Smooth muscle cell (in vitro differentiated cells): ENCODE results near the gene ATP6V0C. TPM values are rescaled to one million over a fixed set of nuclear protein-coding genes. Genes with fewer than 3 reads are reported as not detected.

Experiments used
- DNase-seq: peaks from one replicate; lab custom pipeline; 2025; ENCODE audit not compliant: unreplicated experiment; lab: John Stamatoyannopoulos, UW
- H2AFZ ChIP-seq: fragments of 200-600 bp; sonication (generic); 2 replicates; pipeline ENCODE4 v1.6.0; 2016; ENCODE audit warnings: antibody characterized with exemption, low read depth, mild to moderate bottlenecking
- H3F3A ChIP-seq: fragments of 200-600 bp; sonication (generic); 2 replicates; pipeline ENCODE4 v1.6.0; 2017; ENCODE audit warnings: antibody characterized with exemption, low read depth
- H3K27ac ChIP-seq: fragments of 200-600 bp; sonication (generic); 2 replicates; pipeline ENCODE4 v1.5.1; 2016; ENCODE audit warnings: low read depth, mild to moderate bottlenecking
- H3K27me3 ChIP-seq: fragments of 200-600 bp; sonication (generic); 2 replicates; pipeline ENCODE4 v1.6.1; 2016; ENCODE audit warnings: low read depth, mild to moderate bottlenecking
- H3K36me3 ChIP-seq: fragments of 200-600 bp; sonication (generic); 2 replicates; pipeline ENCODE4 v1.5.1; 2016; ENCODE audit warnings: low read depth
- H3K4me1 ChIP-seq: fragments of 200-600 bp; sonication (generic); 2 replicates; pipeline ENCODE4 v1.5.1; 2016; ENCODE audit warnings: low read depth
- H3K4me2 ChIP-seq: fragments of 200-600 bp; sonication (generic); 2 replicates; pipeline ENCODE4 v1.6.0; 2016; ENCODE audit warnings: mild to moderate bottlenecking
- H3K4me3 ChIP-seq: fragments of 200-600 bp; sonication (generic); 2 replicates; pipeline ENCODE4 v1.5.1; 2016; ENCODE audit warnings: mild to moderate bottlenecking
- H3K79me2 ChIP-seq: fragments of 200-600 bp; sonication (generic); 2 replicates; pipeline ENCODE4 v1.6.0; 2016; ENCODE audit warnings: low read depth, mild to moderate bottlenecking
- H3K9ac ChIP-seq: fragments of 200-600 bp; sonication (generic); 2 replicates; pipeline ENCODE4 v1.6.0; 2016; ENCODE audit warnings: low read depth
- H3K9me3 ChIP-seq: fragments of 200-600 bp; sonication (generic); replicated peaks from 2 replicates; pipeline ENCODE4 v1.5.1; 2016; ENCODE audit warnings: low read depth
- H4K20me1 ChIP-seq: fragments of 200-600 bp; sonication (generic); 2 replicates; pipeline ENCODE4 v1.6.0; 2016; ENCODE audit warnings: low read depth
- CTCF ChIP-seq: fragments of 200-600 bp; sonication (generic); IDR thresholded peaks from 2 replicates; pipeline ENCODE4 v1.5.1; 2017; ENCODE audit warnings: borderline replicate concordance, mild to moderate bottlenecking, antibody characterized with exemption; ENCODE audit not compliant: insufficient read depth, poor library complexity, severe bottlenecking
- WGBS: methylation state at CpG from one replicate; pipeline ENCODE4 v1.1.7; 2016; ENCODE audit warnings: low lambda C conversion rate; 5-methylcytosine and 5-hydroxymethylcytosine counted together
- polyA plus RNA-seq: library from polyadenylated mRNA; unstranded; fragments of >200 nt; fragmentation: Nextera tagmentation; extraction: Ambion mirVana; gene quantifications from 2 replicates; pipeline ENCODE4 v1.2.1, GENCODE V29; 2016
- total RNA-seq: library from RNA; depleted of rRNA; stranded (reverse); fragments of >200 nt; gene quantifications from 2 replicates; pipeline ENCODE4 v1.2.3, GENCODE V29; 2014

ATP6V0C gene
- total and polyA plus RNA-seq, 2 experiments from 2014 or later = 99.2 to 207 TPM

GRCh38 chr16:2480948-2481347, 32.8 kb upstream of the ATP6V0C start:
- Histone ChIP-seq H3K9ac (no peak overlapping the region), H3K79me2 (peaks cover 8% of the 10 kb centered on the region), H3K4me1 (no peaks in the 10 kb centered on the region), H4K20me1 (peaks cover 77% of the 10 kb centered on the region), H3K36me3 (no peaks in the 10 kb centered on the region), H3K4me2 (no peak overlapping the region), H3K9me3 (no peaks in the 10 kb centered on the region), H3K27me3 (no peaks in the 10 kb centered on the region), H3F3A (no peaks in the 10 kb centered on the region), H2AFZ (no peak overlapping the region), H3K27ac (no peak overlapping the region), H3K4me3 (no peak overlapping the region)
- 94% methylated on average over 12 of the region's 12 CpGs for WGBS
- DNase-seq = no peak
- no peak for TF ChIP-seq CTCF

GRCh38 chr16:2481676-2482075, 32.1 kb upstream of the ATP6V0C start:
- no peaks in the 10 kb centered on the region for H3K4me1 ChIP-seq
- WGBS = 89% methylated on average over 7 of the region's 7 CpGs
- H3K9me3 ChIP-seq = no peaks in the 10 kb centered on the region
- peaks cover 8% of the 10 kb centered on the region for H3K79me2 ChIP-seq
- H3K4me3 ChIP-seq = no peak overlapping the region
- no peak for TF ChIP-seq CTCF
- no peak overlapping the region for H2AFZ ChIP-seq
- no peak overlapping the region for H3K4me2 ChIP-seq
- no peak overlapping the region for H3K27ac ChIP-seq
- H3F3A ChIP-seq = no peaks in the 10 kb centered on the region
- peaks cover 78% of the 10 kb centered on the region for H4K20me1 ChIP-seq
- no peak for DNase-seq
- H3K36me3 ChIP-seq = no peaks in the 10 kb centered on the region
- H3K9ac ChIP-seq = no peak overlapping the region
- H3K27me3 ChIP-seq = no peaks in the 10 kb centered on the region

GRCh38 chr16:2482249-2482648, 31.5 kb upstream of the ATP6V0C start:
- Histone ChIP-seq H3K27ac (no peak overlapping the region), H3K9me3 (no peaks in the 10 kb centered on the region), H3K27me3 (no peaks in the 10 kb centered on the region), H3F3A (no peaks in the 10 kb centered on the region), H2AFZ (no peak overlapping the region), H3K4me3 (no peak overlapping the region), H3K79me2 (peaks cover 7% of the 10 kb centered on the region), H3K9ac (no peak overlapping the region), H3K4me2 (no peak overlapping the region), H4K20me1 (peaks cover 83% of the 10 kb centered on the region), H3K4me1 (no peaks in the 10 kb centered on the region), H3K36me3 (no peaks in the 10 kb centered on the region)
- TF ChIP-seq CTCF = no peak
- WGBS = 95% methylated on average over 13 of the region's 13 CpGs
- no peak for DNase-seq

GRCh38 chr16:2482708-2483534, 30.8 kb upstream of the ATP6V0C start:
- H3K36me3 ChIP-seq = no peaks in the 10 kb centered on the region
- H2AFZ ChIP-seq = no peak overlapping the region
- TF ChIP-seq CTCF = no peak
- H3K4me1 ChIP-seq = no peaks in the 10 kb centered on the region
- WGBS = 93% methylated on average over 27 of the region's 32 CpGs
- H3K4me2 ChIP-seq = no peak overlapping the region
- peaks cover 3% of the 10 kb centered on the region for H3K79me2 ChIP-seq
- H3K4me3 ChIP-seq = no peak overlapping the region
- H3K27me3 ChIP-seq = no peaks in the 10 kb centered on the region
- no peaks in the 10 kb centered on the region for H3K9me3 ChIP-seq
- DNase-seq = no peak
- no peak overlapping the region for H3K27ac ChIP-seq
- no peaks in the 10 kb centered on the region for H3F3A ChIP-seq
- no peak overlapping the region for H3K9ac ChIP-seq
- peaks cover 83% of the 10 kb centered on the region for H4K20me1 ChIP-seq
